DOHH2 (cell line): ENCODE results near the gene CCDC158.

Source experiments
- EZH2phosphoT487 ChIP-seq: fragments of 200-600 bp; sonication (generic); IDR thresholded peaks from 2 replicates; pipeline ENCODE4 v1.6.1; 2017; ENCODE audit warnings: borderline replicate concordance, mild to moderate bottlenecking, antibody characterized with exemption, low read length, moderate library complexity, mixed read lengths
- TF ChIP-seq, protein P1 (sequence below): fragments of 200-600 bp; sonication (generic); IDR thresholded peaks from one replicate; pipeline ENCODE4 v1.5.1; 2014; ENCODE audit warnings: antibody characterized with exemption, mild to moderate bottlenecking, low read depth, low read length; ENCODE audit not compliant: poor library complexity, severe bottlenecking

DNA sequence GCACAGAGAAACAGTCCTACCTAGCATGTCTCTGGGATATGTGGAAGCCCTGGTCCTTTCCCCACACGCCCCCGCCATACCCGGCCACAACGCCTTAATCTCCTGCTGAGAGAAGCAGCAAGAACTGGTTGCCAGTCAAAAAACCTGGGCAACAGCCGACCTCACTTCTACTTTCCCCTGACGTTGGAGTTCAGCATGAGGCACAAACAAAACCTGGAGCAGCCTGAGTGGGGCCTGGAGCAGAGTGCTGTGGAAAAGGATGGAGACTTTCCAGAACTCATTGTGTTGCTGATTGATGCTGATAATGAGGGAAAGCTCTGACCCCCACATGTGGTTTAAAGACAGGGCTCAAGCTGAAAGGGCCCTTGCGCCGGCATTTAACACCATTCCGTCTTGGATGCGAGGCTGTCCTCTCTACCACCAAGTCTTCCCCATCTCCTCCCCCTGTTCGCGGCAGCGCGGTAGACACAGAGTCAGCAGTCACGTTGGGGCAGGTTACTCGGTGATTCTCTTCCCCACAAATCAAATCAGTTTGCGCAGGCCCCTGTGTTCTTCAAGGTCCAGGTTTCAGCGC, 666 bp downstream of the CCDC158 start:
- TF ChIP-seq, protein P1, sequence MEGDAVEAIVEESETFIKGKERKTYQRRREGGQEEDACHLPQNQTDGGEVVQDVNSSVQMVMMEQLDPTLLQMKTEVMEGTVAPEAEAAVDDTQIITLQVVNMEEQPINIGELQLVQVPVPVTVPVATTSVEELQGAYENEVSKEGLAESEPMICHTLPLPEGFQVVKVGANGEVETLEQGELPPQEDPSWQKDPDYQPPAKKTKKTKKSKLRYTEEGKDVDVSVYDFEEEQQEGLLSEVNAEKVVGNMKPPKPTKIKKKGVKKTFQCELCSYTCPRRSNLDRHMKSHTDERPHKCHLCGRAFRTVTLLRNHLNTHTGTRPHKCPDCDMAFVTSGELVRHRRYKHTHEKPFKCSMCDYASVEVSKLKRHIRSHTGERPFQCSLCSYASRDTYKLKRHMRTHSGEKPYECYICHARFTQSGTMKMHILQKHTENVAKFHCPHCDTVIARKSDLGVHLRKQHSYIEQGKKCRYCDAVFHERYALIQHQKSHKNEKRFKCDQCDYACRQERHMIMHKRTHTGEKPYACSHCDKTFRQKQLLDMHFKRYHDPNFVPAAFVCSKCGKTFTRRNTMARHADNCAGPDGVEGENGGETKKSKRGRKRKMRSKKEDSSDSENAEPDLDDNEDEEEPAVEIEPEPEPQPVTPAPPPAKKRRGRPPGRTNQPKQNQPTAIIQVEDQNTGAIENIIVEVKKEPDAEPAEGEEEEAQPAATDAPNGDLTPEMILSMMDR = no peak
- TF ChIP-seq EZH2phosphoT487 = no peak
